LNCaP clone FGC (cell line): ENCODE data around the gene TRDMT1.
A peak's percentile ranks its signal among the peaks of the same experiment; 100 is the strongest.

Experiments used
- DNase-seq: peaks from one replicate; pipeline ENCODE4 v3.0.0-alpha.2; 2011; ENCODE audit warnings: low read depth
- H3K4me3 ChIP-seq: 2 replicates; pipeline ENCODE4 v1.5.1; 2011; ENCODE audit warnings: mild to moderate bottlenecking, low read depth, low read length, control low read depth
- CTCF ChIP-seq: IDR thresholded peaks from 2 replicates; pipeline ENCODE4 v1.5.1; 2012; ENCODE audit warnings: mild to moderate bottlenecking; ENCODE audit not compliant: control insufficient read depth, insufficient read depth; ENCODE audit errors: extremely low read depth

The TRDMT1 gene

GRCh38 chr10:17151716-17152115, 49.8 kb downstream of the TRDMT1 start:
- no peak for DNase-seq
- no peak for TF ChIP-seq CTCF
- no peak overlapping the region for H3K4me3 ChIP-seq

GRCh38 chr10:17147884-17148489, 53.5 kb downstream of the TRDMT1 start:
- H3K4me3 ChIP-seq: no peak overlapping the region
- DNase-seq: no peak
- no peak for TF ChIP-seq CTCF

- no peak overlapping the region for H3K4me3 ChIP-seq
- DNase-seq: no peak
- TF ChIP-seq CTCF: no peak
Observed at GRCh38 chr10:17146892-17147291, 54.6 kb downstream of the TRDMT1 start.

- no peak overlapping the region for H3K4me3 ChIP-seq
- DNase-seq: no peak
- TF ChIP-seq CTCF: no peak
Observed at GRCh38 chr10:17145239-17145638, 56.2 kb downstream of the TRDMT1 start.

- no peak for DNase-seq
- no peak for TF ChIP-seq CTCF
- H3K4me3 ChIP-seq: peak overlapping the region; percentile 25
Observed at GRCh38 chr10:17144757-17145156, 56.7 kb downstream of the TRDMT1 start.

GRCh38 chr10:17144032-17144431, 57.4 kb downstream of the TRDMT1 start:
- peak overlapping the region; percentile 25 for H3K4me3 ChIP-seq
- TF ChIP-seq CTCF: no peak
- no peak for DNase-seq

- no peak for DNase-seq
- TF ChIP-seq CTCF: no peak
- H3K4me3 ChIP-seq: no peak overlapping the region
Observed at GRCh38 chr10:17143055-17143690, 58.3 kb downstream of the TRDMT1 start.
